HG02943 (cell line): ENCODE measurements around the gene PRAMEF27.
"Not testable (repeated sequence)": the region's sequence is repeated elsewhere in the genome, so short reads cannot be mapped to it uniquely, and the experiment has no call there.

Source experiments
- ATAC-seq: cut with Tn5 transposase; IDR thresholded peaks from one replicate; pipeline ENCODE4 v1.9.1; 2021; ENCODE audit warnings: mild to moderate bottlenecking, low read depth, moderate library complexity; ENCODE audit not compliant: unreplicated experiment

The PRAMEF27 gene

GRCh38 chr1:13056475-13056874 is at the start of gene PRAMEF27:
Gene PRAMEF27 (minus strand): TSS chr1:13056575. CDS start chr1:13053659, 2,916 bp downstream.
- ATAC-seq = not testable (repeated sequence)

GRCh38 chr1:13070474-13070873 is 14.1 kb upstream of the PRAMEF27 start, which contains the start of gene PRAMEF25:
Gene PRAMEF25 (plus strand): TSS chr1:13070774. CDS start chr1:13073694, 2,920 bp downstream.
- ATAC-seq = not testable (repeated sequence)

- ATAC-seq = not testable (repeated sequence)
Measured at GRCh38 chr1:13019846-13020245, 36.5 kb downstream of the PRAMEF27 start.

GRCh38 chr1:13011932-13012331 is 44.4 kb downstream of the PRAMEF27 start:
- not testable (repeated sequence) for ATAC-seq

- ATAC-seq = not testable (repeated sequence)
Measured at GRCh38 chr1:13009348-13009747, 47.0 kb downstream of the PRAMEF27 start.

GRCh38 chr1:13005732-13006131 is 50.6 kb downstream of the PRAMEF27 start:
- ATAC-seq = not testable (repeated sequence)
